GM23338 (cell line): Measurements from ENCODE around the gene HDAC10. TPM values are rescaled to one million over a fixed set of nuclear protein-coding genes. Genes with fewer than 3 reads are reported as not detected.

ENCODE experiments used
- ATAC-seq: fragments of 200-7000 bp; cut with Tn5 transposase; 3 replicates; pipeline ENCODE4 v1.9.1; 2020
- DNase-seq: peaks from one replicate; pipeline ENCODE4 v3.0.0-alpha.2; 2015; ENCODE audit warnings: low spot score
- H2AFZ ChIP-seq: fragments of 200-600 bp; sonication (generic); 2 replicates; pipeline ENCODE4 v1.8.0; 2016; ENCODE audit warnings: antibody characterized with exemption, mild to moderate bottlenecking, moderate library complexity
- H3F3A ChIP-seq: fragments of 200-600 bp; sonication (generic); replicated peaks from 2 replicates; pipeline ENCODE4 v1.8.0; 2017; ENCODE audit warnings: antibody characterized with exemption, mixed run types, low read depth
- H3K27ac ChIP-seq: fragments of 200-600 bp; sonication (generic); 2 replicates; pipeline ENCODE4 v1.6.1; 2016; ENCODE audit warnings: low read depth
- H3K27me3 ChIP-seq: fragments of 200-600 bp; sonication (generic); 2 replicates; pipeline ENCODE4 v1.8.0; 2016; ENCODE audit warnings: mild to moderate bottlenecking, mixed run types, moderate library complexity; ENCODE audit not compliant: insufficient read depth
- H3K36me3 ChIP-seq: fragments of 200-600 bp; sonication (generic); 2 replicates; pipeline ENCODE4 v1.8.0; 2016; ENCODE audit warnings: mild to moderate bottlenecking; ENCODE audit not compliant: insufficient read depth
- H3K4me1 ChIP-seq: fragments of 200-600 bp; sonication (generic); 2 replicates; pipeline ENCODE4 v1.8.0; 2016; ENCODE audit warnings: mild to moderate bottlenecking, moderate library complexity; ENCODE audit not compliant: insufficient read depth
- H3K4me2 ChIP-seq: fragments of 200-600 bp; sonication (generic); 2 replicates; pipeline ENCODE4 v1.7.1; 2017; ENCODE audit warnings: mixed run types
- H3K4me3 ChIP-seq: fragments of 200-600 bp; sonication (generic); 2 replicates; pipeline ENCODE4 v1.6.1; 2016; ENCODE audit warnings: mixed run types
- H3K79me2 ChIP-seq: fragments of 200-600 bp; sonication (generic); replicated peaks from 2 replicates; pipeline ENCODE4 v1.8.0; 2017; ENCODE audit warnings: mild to moderate bottlenecking; ENCODE audit not compliant: insufficient read depth
- H3K9me2 ChIP-seq: fragments of 200-600 bp; sonication (generic); 2 replicates; pipeline ENCODE4 v1.8.0; 2017; ENCODE audit not compliant: insufficient read depth
- H4K20me1 ChIP-seq: fragments of 200-600 bp; sonication (generic); replicated peaks from 2 replicates; pipeline ENCODE4 v1.8.0; 2017; ENCODE audit warnings: mild to moderate bottlenecking; ENCODE audit not compliant: insufficient read depth
- H3K27ac Mint-ChIP-seq: 2 replicates; pipeline ENCODE4 v1.8.0; 2020; ENCODE audit warnings: inconsistent platforms, mild to moderate bottlenecking, moderate library complexity, mixed read lengths
- H3K27me3 Mint-ChIP-seq: 3 replicates; pipeline ENCODE4 v1.8.0; 2022; ENCODE audit warnings: low read depth, mild to moderate bottlenecking, moderate library complexity, mixed read lengths, inconsistent platforms; ENCODE audit not compliant: insufficient read depth, poor library complexity
- H3K36me3 Mint-ChIP-seq: 3 replicates; pipeline ENCODE4 v1.8.0; 2021; ENCODE audit warnings: low read depth, mild to moderate bottlenecking, inconsistent platforms, moderate library complexity, mixed read lengths
- H3K4me1 Mint-ChIP-seq: 3 replicates; pipeline ENCODE4 v1.8.0; 2020; ENCODE audit warnings: mild to moderate bottlenecking, inconsistent platforms, mixed read lengths
- H3K4me3 Mint-ChIP-seq: 3 replicates; pipeline ENCODE4 v1.8.0; 2021; ENCODE audit warnings: moderate library complexity, mild to moderate bottlenecking, inconsistent platforms, mixed read lengths
- H3K9me3 Mint-ChIP-seq: 3 replicates; pipeline ENCODE4 v1.8.0; 2020; ENCODE audit warnings: moderate library complexity, mild to moderate bottlenecking, inconsistent platforms, mixed read lengths
- CTCF ChIP-seq, 2 experiments: fragments of 200-600 bp in 1 of 2; sonication (generic) in 1 of 2; conservative IDR thresholded peaks; 2 replicates each; pipeline versions ENCODE4 v1.5.1 to v1.6.1; 2016 to 2017; ENCODE audit warnings: antibody characterized with exemption in 2 of 2, low read depth in 2 of 2, mild to moderate bottlenecking in 2 of 2, moderate library complexity in 1 of 2
- ETS1 ChIP-seq: IDR thresholded peaks from 2 replicates; pipeline ENCODE4 v1.6.1; 2016; ENCODE audit warnings: antibody characterized with exemption
- EZH2 ChIP-seq: fragments of 200-600 bp; sonication (generic); IDR thresholded peaks from one replicate; pipeline ENCODE4 v1.8.0; 2017; ENCODE audit warnings: antibody characterized with exemption, mild to moderate bottlenecking, low read depth; ENCODE audit not compliant: unreplicated experiment
- ZNF331 ChIP-seq: fragments of 250-450 bp; sonication (Bioruptor Pico); IDR thresholded peaks from 2 replicates; pipeline ENCODE4 v1.5.0; 2020; ENCODE audit warnings: low read depth, mild to moderate bottlenecking, moderate library complexity
- polyA plus RNA-seq: library from polyadenylated mRNA; unstranded; fragments of >200 nt; fragmentation: Nextera tagmentation; extraction: Ambion mirVana; gene quantifications from 2 replicates; pipeline ENCODE4 v1.2.1, GENCODE V29; 2016
- total RNA-seq: library from RNA; depleted of rRNA; stranded (reverse); fragments of >200 nt; shearing (Covaris generic); gene quantifications from 2 replicates; pipeline ENCODE4 v1.2.3, GENCODE V29; 2014
- TF ChIP-seq, protein P1 (sequence below): fragments of 250-450 bp; sonication (Bioruptor Pico); IDR thresholded peaks from 2 replicates; pipeline ENCODE4 v1.5.0; 2020; ENCODE audit warnings: mild to moderate bottlenecking, moderate library complexity

HDAC10 gene
- total and polyA plus RNA-seq, 2 experiments from 2014 or later = 4.1 to 41.9 TPM

- Mint-ChIP-seq H3K4me3 (peak overlapping the region; percentile 42; the same call in 2 of the 3 replicates), H3K36me3 (no peaks in the 10 kb centered on the region), H3K27ac (no peak overlapping the region), H3K4me1 (peaks cover 4% of the 10 kb centered on the region; the same call in 1 of the 3 replicates), H3K9me3 (no peaks in the 10 kb centered on the region), H3K27me3 (peaks cover 41% of the 10 kb centered on the region)
- ATAC-seq = peak; percentile 7
- H2AFZ ChIP-seq = peak overlapping the region; percentile 69; the same call in 1 of the 2 replicates
- peak overlapping the region; percentile 59 for H3K4me3 ChIP-seq
- peaks cover 6% of the 10 kb centered on the region; the same call in 1 of the 2 replicates for H3K4me1 ChIP-seq
- DNase-seq = peak; percentile 81
- TF ChIP-seq CTCF (conservative IDR thresholded peaks at IDR 0.05; ENCODE audit: low read depth in 2 of 2) = 0 out of 4 replicates have a peak, but pooled peaks have one; percentile 9 to 14
- TF ChIP-seq ETS1 = no peak
- no peaks in the 10 kb centered on the region; the same call in 1 of the 2 replicates for H4K20me1 ChIP-seq
- no peaks in the 10 kb centered on the region for H3K9me2 ChIP-seq
- H3K36me3 ChIP-seq = no peaks in the 10 kb centered on the region
- peak overlapping the region; percentile 81 for H3K4me2 ChIP-seq
- H3K27me3 ChIP-seq = peaks cover 61% of the 10 kb centered on the region
- peaks cover 8% of the 10 kb centered on the region; the same call in 1 of the 2 replicates for H3F3A ChIP-seq
- no peak overlapping the region for H3K27ac ChIP-seq
- no peaks in the 10 kb centered on the region for H3K79me2 ChIP-seq
Observed at GRCh38 chr22:50267591-50268390, 16.7 kb upstream of the HDAC10 start.

- H3K4me1 Mint-ChIP-seq = peaks cover 10% of the 10 kb centered on the region; the same call in 2 of the 3 replicates
- Histone ChIP-seq H3K4me2 (peak overlapping the region; percentile 81), H3F3A (peaks cover 8% of the 10 kb centered on the region; the same call in 1 of the 2 replicates), H3K27ac (no peak overlapping the region), H2AFZ (peak overlapping the region; percentile 69; the same call in 1 of the 2 replicates), H3K4me3 (peak overlapping the region; percentile 59), H3K79me2 (no peaks in the 10 kb centered on the region), H4K20me1 (no peaks in the 10 kb centered on the region; the same call in 1 of the 2 replicates), H3K36me3 (no peaks in the 10 kb centered on the region), H3K9me2 (no peaks in the 10 kb centered on the region), H3K27me3 (peaks cover 66% of the 10 kb centered on the region), H3K4me1 (peaks cover 13% of the 10 kb centered on the region)
- no peak overlapping the region for H3K27ac Mint-ChIP-seq
- ATAC-seq (no peak), DNase-seq (no peak)
- H3K9me3 Mint-ChIP-seq = no peaks in the 10 kb centered on the region
- no peaks in the 10 kb centered on the region for H3K36me3 Mint-ChIP-seq
- no peak overlapping the region for H3K4me3 Mint-ChIP-seq
- peaks cover 47% of the 10 kb centered on the region for H3K27me3 Mint-ChIP-seq
- no peak for TF ChIP-seq ETS1
- no peak for TF ChIP-seq EZH2
- TF ChIP-seq ZNF331 (CRISPR knock-in tag) = no peak
- TF ChIP-seq CTCF (conservative IDR thresholded peaks at IDR 0.05; ENCODE audit: low read depth in 2 of 2) = no peak
- TF ChIP-seq, protein P1, sequence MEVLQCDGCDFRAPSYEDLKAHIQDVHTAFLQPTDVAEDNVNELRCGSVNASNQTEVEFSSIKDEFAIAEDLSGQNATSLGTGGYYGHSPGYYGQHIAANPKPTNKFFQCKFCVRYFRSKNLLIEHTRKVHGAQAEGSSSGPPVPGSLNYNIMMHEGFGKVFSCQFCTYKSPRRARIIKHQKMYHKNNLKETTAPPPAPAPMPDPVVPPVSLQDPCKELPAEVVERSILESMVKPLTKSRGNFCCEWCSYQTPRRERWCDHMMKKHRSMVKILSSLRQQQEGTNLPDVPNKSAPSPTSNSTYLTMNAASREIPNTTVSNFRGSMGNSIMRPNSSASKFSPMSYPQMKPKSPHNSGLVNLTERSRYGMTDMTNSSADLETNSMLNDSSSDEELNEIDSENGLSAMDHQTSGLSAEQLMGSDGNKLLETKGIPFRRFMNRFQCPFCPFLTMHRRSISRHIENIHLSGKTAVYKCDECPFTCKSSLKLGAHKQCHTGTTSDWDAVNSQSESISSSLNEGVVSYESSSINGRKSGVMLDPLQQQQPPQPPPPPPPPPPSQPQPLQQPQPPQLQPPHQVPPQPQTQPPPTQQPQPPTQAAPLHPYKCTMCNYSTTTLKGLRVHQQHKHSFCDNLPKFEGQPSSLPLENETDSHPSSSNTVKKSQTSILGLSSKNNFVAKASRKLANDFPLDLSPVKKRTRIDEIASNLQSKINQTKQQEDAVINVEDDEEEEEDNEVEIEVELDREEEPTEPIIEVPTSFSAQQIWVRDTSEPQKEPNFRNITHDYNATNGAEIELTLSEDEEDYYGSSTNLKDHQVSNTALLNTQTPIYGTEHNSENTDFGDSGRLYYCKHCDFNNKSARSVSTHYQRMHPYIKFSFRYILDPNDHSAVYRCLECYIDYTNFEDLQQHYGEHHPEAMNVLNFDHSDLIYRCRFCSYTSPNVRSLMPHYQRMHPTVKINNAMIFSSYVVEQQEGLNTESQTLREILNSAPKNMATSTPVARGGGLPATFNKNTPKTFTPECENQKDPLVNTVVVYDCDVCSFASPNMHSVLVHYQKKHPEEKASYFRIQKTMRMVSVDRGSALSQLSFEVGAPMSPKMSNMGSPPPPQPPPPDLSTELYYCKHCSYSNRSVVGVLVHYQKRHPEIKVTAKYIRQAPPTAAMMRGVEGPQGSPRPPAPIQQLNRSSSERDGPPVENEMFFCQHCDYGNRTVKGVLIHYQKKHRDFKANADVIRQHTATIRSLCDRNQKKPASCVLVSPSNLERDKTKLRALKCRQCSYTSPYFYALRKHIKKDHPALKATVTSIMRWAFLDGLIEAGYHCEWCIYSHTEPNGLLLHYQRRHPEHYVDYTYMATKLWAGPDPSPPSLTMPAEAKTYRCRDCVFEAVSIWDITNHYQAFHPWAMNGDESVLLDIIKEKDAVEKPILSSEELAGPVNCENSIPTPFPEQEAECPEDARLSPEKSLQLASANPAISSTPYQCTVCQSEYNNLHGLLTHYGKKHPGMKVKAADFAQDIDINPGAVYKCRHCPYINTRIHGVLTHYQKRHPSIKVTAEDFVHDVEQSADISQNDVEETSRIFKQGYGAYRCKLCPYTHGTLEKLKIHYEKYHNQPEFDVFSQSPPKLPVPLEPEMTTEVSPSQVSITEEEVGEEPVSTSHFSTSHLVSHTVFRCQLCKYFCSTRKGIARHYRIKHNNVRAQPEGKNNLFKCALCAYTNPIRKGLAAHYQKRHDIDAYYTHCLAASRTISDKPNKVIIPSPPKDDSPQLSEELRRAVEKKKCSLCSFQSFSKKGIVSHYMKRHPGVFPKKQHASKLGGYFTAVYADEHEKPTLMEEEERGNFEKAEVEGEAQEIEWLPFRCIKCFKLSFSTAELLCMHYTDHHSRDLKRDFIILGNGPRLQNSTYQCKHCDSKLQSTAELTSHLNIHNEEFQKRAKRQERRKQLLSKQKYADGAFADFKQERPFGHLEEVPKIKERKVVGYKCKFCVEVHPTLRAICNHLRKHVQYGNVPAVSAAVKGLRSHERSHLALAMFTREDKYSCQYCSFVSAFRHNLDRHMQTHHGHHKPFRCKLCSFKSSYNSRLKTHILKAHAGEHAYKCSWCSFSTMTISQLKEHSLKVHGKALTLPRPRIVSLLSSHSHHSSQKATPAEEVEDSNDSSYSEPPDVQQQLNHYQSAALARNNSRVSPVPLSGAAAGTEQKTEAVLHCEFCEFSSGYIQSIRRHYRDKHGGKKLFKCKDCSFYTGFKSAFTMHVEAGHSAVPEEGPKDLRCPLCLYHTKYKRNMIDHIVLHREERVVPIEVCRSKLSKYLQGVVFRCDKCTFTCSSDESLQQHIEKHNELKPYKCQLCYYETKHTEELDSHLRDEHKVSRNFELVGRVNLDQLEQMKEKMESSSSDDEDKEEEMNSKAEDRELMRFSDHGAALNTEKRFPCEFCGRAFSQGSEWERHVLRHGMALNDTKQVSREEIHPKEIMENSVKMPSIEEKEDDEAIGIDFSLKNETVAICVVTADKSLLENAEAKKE = no peak
Observed at GRCh38 chr22:50266994-50267393, 15.9 kb upstream of the HDAC10 start.
